ENCODE data around the gene USP48. TPM values are rescaled to one million over a fixed set of nuclear protein-coding genes. Genes with fewer than 3 reads are reported as not detected.
"Not testable (repeated sequence)": the region's sequence is repeated elsewhere in the genome, so short reads cannot be mapped to it uniquely, and the experiment has no call there.

The USP48 gene
- polyA plus RNA-seq, 10 donors, result 36.8 to 68.1 (median 49.8) TPM

DNA sequence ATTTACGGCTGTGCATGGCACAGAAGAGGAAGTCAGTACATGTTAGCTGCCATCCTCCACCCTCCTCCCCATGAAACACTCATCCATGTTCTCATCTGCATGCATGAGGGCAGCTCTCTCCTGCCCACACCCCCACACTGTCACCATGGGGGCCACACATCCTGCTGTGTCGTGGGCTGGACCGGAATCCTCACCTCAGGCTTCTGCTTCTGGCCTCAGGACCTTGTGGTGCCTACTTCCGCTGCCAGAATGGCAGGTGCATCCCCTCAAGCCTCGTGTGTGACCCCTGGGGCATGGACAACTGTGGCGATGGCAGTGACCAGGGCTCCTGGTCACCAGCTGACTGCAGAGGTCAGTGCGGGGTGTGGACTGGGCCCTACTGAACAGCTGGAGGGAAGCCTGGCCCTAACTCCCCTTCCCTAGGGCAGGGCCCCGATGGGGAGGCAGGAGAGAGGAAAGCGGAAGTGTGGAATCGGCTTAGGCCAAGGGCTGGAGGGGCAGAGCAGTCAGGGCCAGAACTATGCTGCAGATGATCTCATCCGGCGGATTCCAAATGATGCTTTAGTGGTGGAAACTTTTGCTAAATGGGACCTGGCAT, 32.9 kb upstream of the USP48 start:
- peak in 2 of 3 donors; percentile 61 to 76 for DNase-seq

DNA sequence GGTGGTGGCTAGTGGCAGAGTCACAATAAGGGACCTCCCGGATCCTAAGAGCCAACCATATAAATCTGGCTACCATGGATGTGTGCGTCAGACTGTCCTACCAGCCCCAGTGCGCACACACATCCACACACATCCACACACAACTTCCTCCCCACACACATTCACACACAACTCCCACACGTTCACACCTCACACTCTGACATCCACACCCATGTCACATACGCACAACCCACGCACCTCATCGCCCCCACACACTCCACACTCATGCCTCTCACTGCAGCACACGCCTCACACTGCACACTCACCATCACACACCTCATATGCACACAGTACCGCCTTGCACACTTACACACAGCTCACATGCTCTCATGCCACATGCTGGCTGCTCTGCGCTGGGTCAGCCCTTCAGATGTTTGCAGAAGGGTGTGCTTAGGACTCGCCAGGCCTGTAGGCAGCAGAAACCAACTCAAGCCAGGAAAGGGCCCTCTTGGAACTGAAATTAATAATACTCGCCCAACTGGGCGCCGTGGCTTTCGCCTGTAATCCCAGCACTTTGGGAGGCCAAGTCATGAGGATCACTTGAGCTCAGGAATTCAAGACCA, 32.1 kb upstream of the USP48 start:
- peak in 1 of 3 donors; percentile 37 for DNase-seq

DNA sequence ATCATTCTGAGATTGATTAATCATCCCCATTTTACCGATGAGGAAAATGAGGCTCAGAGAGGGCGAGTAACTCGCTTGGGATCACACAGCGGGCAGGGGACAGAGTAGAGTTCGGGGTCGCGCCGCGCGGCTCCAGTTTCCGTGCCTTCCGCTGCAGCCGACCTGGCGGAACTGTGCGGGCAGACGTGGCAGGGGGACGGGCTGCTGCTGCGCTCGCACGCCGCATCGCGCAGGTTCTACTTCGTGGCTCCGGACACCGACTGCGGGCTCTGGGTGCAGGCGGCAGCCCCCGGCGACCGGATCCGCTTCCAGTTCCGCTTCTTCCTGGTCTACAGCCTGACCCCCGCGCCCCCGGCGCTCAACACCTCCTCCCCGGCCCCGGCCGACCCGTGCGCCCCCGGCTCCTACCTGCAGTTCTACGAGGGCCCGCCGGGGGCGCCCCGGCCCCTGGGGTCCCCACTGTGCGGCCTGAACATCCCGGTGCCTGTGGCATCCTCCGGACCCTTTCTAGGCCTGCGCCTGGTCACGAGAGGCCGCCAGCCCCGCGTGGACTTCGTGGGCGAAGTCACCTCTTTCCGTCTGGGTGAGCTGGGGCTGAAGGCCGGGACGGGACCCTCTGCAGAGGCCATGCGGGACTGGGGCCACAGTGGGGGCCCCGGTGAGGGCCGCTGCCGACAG, 31.4 kb upstream of the USP48 start:
- peak in 2 of 3 donors; percentile 34 to 74 for DNase-seq

DNA sequence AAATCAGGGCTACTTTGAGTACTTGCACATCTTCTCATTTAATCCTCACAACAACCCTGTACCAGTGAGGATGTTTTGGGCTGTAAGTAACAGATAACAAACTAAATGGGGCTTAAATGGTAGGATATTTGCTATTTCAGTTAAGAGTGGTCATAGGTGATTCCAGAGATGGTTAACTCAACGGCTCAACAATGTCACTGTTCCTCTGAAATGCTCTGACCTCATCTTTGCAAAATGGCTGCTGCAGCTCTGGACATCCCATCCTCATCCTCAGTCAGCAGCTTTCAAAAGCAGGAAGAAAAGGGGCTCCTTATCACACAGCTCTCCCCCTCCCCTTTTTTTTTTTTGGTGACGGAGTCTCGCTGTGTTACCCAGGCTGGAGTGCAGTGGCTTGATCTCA, 30.6 kb upstream of the USP48 start:
- no peak for DNase-seq

DNA sequence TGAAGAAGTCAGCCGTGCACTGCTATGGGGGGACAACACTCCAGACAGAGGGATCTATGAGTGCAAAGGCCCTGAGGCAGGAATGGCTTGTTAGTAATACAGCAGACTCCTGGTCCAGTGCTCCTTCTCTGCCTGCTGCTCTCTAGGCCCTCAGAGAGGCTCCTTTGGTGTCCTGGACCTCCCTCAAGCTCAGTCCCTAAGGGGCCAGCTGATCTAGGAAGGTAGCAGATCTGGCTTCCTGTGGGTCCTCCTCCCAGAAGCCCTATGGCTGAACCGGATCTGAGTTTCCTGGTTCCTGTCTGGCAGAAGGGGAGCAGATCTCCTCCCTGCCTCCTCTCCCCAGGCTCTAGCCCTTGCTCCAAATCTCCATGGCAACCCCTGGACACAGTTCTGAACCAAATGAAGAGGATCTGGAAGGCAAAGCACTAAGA, 28.9 kb upstream of the USP48 start, which contains the start of gene LDLRAD2:
Gene LDLRAD2, plus strand, starts transcription at position 391 of the 431 bp plus-strand sequence. CDS start 187 bp downstream, outside the sequence.
- DNase-seq, result peak in 2 of 3 donors; percentile 35 to 63

GRCh38 chr1:21804536-21804935, 21.6 kb upstream of the USP48 start:
- no peak for DNase-seq

GRCh38 chr1:21801100-21801499, 18.2 kb upstream of the USP48 start:
- DNase-seq, result no peak

DNA sequence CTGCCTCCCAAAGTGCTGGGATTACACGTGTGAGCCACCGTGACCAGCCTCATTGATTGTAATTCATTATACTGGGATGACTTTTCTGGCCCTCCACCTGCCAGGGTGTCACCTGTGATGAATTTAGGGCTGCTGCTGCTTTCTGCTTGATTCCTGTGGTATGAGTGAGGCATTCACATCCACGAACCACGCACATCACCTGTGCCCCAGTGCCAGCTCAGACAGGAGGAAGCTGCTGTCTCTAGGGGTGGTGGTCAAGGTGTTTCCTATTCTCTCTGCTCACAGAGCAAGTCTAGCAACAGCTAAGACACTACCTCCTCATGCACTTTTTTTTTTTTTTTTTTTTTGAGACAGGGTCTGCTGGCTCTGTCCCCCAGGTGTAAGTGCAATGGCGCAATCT, 16.8 kb upstream of the USP48 start:
- DNase-seq, result no peak

DNA sequence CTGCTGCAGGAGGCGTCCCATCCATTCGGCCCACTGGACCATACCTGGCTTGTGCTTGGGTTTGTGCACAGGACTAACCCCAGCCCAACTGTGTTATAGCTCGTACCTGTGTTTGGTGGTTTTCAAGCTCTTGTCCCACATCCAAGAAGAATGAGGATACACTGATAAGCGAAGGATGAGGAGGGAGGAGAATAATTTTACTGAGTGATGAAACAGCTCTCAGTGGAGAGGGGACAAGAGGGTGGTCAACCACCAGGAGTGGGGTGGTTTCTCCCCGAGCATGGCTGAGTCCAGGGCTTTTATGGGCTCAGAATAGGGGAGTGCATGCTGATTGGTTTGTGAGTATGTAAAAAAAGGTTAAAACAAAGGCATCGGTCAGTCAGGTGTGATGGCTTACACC, 12.1 kb upstream of the USP48 start:
- no peak for DNase-seq

- DNase-seq, result no peak
Observed at GRCh38 chr1:21794656-21795055, 11.7 kb upstream of the USP48 start.

GRCh38 chr1:21793104-21793503, 10.2 kb upstream of the USP48 start:
- no peak for DNase-seq

DNA sequence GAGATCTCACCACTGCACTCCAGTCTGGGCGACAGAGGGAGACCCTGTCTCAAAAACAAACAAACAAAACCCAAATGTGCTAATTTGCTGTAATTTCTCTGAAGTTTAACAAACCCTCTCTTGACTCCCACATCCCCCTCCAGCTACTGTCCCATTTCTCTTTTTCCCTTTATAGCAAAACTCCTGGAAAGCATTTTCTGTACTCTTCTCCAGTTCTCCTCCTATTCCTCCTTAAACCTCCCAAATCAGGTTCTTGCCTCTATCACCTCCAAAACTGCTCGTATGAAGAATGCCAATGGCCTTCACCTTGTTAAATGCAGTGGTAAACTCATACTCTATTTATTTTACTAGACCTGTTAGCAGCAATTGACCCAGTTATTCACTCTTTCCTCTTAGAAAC, 3.7 kb upstream of the USP48 start:
- no peak for DNase-seq

DNA sequence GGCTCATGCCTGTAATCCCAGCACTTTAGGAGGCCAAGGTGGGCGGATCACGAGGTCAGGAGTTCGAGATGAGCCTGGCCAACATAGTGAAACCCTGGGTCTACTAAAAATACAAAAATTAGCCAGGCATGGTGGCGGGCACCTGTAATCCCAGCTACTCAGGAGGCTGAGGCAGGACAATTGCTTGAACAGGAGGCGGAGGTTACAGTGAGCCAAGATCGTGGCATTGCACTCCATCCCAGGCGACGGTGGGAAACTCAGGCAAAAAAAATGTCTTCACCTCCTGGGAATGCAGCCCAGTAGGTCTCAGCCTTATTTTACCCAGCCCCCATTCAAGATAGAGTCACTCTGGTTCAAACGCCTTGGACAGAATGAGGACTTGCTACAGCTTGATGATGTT, 2.8 kb upstream of the USP48 start:
- not testable (repeated sequence) for DNase-seq

DNA sequence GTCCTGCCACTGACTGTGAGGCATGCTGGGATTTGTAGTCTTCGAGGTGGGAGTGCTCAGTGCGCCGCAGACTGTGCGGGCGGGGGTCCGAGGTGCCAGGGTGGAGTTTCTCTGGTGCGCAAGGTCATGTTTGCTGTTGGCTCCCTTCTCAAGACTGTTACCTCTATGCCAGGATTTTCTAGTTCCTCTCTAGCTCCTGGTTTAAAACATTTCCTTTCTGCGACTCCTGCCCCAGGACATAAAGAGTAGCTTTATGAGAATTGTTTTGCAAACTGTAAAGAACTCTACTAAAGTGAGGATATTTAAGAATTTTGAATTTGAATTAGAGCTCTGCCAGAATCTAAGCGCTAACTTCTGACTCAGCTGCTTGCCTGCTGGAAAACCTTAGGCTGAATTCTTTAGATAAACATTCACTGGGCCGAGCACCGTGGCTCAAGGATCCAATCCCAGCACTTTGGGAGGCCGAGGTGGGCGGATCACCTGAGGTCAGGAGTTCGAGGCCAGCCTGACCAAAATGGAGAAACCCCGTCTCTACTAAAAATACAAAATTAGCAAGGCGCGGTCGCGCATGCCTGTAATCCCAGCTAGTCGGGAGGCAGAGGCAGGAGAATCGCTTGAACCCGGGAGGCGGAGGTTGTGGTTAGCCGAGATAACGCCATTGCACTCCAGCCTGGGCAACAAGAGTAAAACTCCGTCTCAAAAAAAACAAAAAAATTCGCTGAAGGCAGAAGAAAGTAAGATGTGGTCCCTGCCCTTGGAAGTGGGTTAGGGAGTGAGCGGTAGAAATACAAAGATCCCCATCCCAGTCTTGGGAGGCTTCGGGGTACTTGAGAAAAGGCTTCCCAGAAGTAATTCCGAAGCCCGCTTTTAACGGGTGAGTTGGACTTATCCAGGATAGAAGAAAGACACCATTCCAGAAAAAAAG, 992 bp upstream of the USP48 start:
- DNase-seq, result no peak

DNA sequence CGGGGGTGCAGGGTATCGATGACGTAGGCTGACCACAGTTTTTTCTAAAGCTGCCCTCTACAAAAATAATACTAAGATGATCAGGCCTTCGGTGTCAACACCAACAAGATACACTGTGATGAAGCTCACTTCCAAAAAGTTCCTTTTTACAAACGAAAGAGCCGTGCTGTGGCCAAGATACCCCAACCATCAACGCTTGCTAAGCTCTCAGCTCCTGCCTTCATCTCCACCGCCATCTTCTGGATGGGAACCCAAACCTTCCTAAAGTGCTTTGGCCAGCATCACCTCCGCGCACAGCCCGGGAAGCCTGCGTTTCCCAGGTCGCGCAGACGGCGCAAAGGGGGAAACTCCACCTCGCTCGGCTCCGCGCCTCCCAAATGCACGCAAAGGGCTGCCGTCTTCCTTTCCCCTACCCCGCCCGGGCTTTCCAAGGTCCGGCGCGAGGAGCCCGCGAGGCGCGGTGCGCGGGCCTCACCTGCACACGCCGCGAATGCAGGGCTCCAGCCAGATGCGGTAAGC, 541 bp downstream of the USP48 start:
- DNase-seq, result peak; percentile 47 to 85 (median 69)

- DNase-seq, result peak; percentile 24 to 64 (median 34)
Observed at GRCh38 chr1:21781815-21782348, 1.1 kb downstream of the USP48 start.

GRCh38 chr1:21779613-21780521, 3.1 kb downstream of the USP48 start:
- no peak for DNase-seq

DNA sequence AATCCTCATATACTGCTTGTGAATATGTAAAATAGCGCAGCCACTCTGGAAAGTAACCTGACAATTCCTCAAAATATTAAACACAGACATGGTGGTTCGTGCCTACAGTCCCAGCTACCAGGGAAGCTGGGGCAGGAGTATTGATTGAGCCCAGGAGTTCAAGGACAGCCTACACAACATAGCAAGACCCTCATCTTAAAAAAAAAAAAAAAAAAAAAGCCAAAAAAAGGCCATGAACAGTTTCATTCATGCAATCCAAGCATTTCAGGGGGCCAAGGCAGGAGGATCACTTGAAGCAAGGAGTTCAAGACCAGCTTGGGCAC, 4.6 kb downstream of the USP48 start:
- no peak for DNase-seq

DNA sequence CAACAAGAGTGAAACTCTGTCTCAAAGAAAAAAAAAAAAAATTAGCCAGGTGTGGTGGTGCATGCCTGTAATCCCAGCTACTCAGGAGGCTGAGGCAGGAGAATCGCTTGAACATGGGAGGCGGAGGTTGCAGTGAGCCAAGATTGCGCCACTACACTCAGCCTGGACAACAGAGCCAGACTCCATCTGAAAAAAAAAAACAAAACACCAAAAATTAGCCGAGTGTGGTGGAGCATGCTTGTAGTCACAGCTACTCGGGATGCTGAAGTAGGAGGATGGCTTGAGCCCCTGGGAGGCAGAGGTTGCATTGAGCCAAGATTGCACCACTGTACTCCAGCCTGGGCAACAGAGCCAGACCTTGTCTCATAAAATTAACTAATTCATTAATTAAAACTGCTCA, 6.0 kb downstream of the USP48 start:
- DNase-seq, result not testable (repeated sequence)

DNA sequence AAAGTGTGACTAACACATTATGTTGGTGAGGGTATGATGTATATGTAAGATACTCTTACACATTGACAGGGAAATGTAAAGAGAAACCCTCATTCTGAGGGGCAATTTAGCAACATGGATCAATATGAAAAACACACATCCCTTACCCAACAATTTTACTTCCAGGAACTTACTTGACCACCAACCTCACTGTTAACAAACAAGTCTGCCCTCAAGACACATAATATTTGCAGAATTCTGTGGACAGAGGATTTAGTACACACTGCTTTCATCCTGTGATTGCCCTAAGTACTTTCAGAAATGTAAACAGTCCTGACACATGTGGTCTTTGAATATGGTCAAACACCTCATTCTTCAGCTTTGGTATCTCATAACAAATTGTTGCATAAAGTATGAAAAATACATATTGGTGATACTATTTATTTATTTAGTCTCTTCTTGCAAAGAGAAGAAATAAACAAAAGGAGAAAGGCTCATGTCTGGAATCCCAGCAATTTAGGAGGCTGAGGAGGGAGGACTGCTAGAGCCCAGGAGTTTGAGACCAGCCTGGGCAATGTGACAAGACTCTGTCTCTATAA, 6.9 kb downstream of the USP48 start:
- no peak for DNase-seq
